Measurements from ENCODE around the gene STAMBPL1.

GRCh38 chr10:88879534-88880281 lies at the start of gene STAMBPL1:
- TF ChIP-seq POLR2AphosphoS5 (IDR thresholded peaks at IDR 0.05; ENCODE audit: low read depth, low read length) (no peak), CTCF (IDR thresholded peaks at IDR 0.05) (no peak), EP300 (IDR thresholded peaks at IDR 0.05; ENCODE audit: borderline replicate concordance in 1 of 2, low read depth in 1 of 2, low read length in 1 of 2) (no peak; a peak in 1 of 4 replicates), REST (IDR thresholded peaks at IDR 0.05; ENCODE audit: low read depth, low read length) (0 out of 2 replicates have a peak, but pooled peaks have one; percentile 10), TEAD4 (IDR thresholded peaks at IDR 0.05; ENCODE audit: borderline replicate concordance, insufficient read depth) (no peak), MAX (IDR thresholded peaks at IDR 0.05; ENCODE audit: low read depth) (0 out of 2 replicates have a peak, but pooled peaks have one; percentile 19), RAD21 (IDR thresholded peaks at IDR 0.05; ENCODE audit: low read length) (0 out of 2 replicates have a peak, but pooled peaks have one; percentile 2)

All from SK-N-SH (cell line).